Urinary bladder (tissue), 4 donors: Measurements from ENCODE around the gene NUDT22. TPM values are rescaled to one million over a fixed set of nuclear protein-coding genes. Genes with fewer than 3 reads are reported as not detected.

Experiments used
- DNase-seq: peaks from one replicate; pipeline ENCODE4 v3.0.0-alpha.2; 2015; ENCODE audit errors: extremely low spot score
- H3K27ac ChIP-seq: one replicate; pipeline ENCODE4 v1.5.1; 2013; ENCODE audit warnings: low read depth, mild to moderate bottlenecking, moderate library complexity
- H3K36me3 ChIP-seq: one replicate; pipeline ENCODE4 v1.6.1; 2013; ENCODE audit warnings: mild to moderate bottlenecking, moderate library complexity; ENCODE audit not compliant: insufficient read depth
- H3K4me1 ChIP-seq: one replicate; pipeline ENCODE4 v1.6.1; 2013; ENCODE audit warnings: mild to moderate bottlenecking, moderate library complexity; ENCODE audit not compliant: insufficient read depth
- H3K4me3 ChIP-seq: one replicate; pipeline ENCODE4 v1.5.1; 2013; ENCODE audit warnings: low read depth, low read length
- WGBS: extraction: QIAGEN DNeasy Blood & Tissue Kit; methylation state at CpG from one replicate; pipeline ENCODE4 v1.1.7; 2013; 5-methylcytosine and 5-hydroxymethylcytosine counted together
- polyA plus RNA-seq: library from polyadenylated mRNA; stranded (reverse); fragments of 200-250 nt; gene quantifications from one replicate; pipeline ENCODE4 v1.2.3, GENCODE V29; 2013
- total RNA-seq: library from RNA; depleted of rRNA; stranded (reverse); fragments of >200 nt; gene quantifications from one replicate; pipeline ENCODE4 v1.2.3, GENCODE V29; 2014
- donor health status: healthy with polysubstance abuse.
- donor health status: healthy.

The NUDT22 gene, protein sequence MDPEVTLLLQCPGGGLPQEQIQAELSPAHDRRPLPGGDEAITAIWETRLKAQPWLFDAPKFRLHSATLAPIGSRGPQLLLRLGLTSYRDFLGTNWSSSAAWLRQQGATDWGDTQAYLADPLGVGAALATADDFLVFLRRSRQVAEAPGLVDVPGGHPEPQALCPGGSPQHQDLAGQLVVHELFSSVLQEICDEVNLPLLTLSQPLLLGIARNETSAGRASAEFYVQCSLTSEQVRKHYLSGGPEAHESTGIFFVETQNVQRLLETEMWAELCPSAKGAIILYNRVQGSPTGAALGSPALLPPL
- 15.4 TPM for total RNA-seq
- 61.0 TPM for polyA plus RNA-seq

DNA sequence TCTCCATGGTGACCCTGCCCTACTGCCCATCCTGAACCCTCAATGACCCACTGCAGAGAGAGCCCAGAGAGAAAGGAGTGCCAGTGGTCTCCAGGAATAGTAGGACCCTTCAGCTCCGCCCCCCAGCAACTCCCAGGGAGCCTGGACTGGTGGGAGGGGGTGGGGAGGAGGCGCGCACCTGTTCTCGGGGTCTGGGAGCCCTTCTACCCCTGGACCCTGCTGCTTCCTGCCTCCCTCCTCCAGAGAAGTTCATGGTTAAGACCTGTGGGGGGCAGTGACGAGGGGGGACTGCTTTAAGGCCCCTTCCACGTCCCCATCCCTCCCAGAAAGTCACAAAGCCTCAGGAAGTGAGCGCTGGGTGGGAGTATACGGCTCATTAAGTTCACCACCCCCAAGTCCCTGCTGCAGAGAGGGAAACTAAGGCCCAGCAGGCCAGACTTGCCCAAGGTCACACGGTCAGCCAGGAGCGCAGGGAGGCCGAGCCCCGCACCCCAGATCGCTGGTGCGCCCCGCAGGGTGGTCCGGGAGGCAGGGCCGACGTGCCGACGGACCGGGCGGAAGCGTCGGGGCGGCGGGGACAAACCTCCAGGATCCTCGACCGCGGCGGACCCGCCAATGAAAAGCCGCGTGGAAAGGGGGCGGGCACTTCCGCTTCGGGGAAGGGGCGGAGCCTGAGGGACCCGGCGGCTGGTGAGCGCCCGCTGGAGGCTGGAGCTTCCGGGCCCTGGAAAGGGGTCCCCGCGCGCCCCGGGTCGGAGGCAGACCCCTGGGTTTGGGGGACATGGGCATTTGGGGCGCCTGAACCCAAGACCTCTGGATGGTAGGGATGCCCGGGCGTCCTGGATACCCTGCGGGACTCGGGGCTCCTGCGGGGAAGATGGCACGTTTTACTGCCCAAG is at the start of gene NUDT22, which contains the start of gene TRPT1:
Gene NUDT22 (plus strand): TSS at position 667 of the 899 bp plus-strand sequence. CDS start 379 bp downstream, outside the sequence.
Gene TRPT1 (minus strand): TSS at position 579 of the 899 bp plus-strand sequence. CDS start 326 bp downstream, at position 253.
- peak; percentile 72 for DNase-seq
- peak within 1 kb of the TSS; percentile 62 for H3K4me3 ChIP-seq
- H3K36me3 ChIP-seq, result no peaks in the 10 kb centered on the region
- WGBS, result under 1% methylated on average over 54 of the region's 54 CpGs
- peak within 1 kb of the TSS; percentile 73 for H3K27ac ChIP-seq
- no peaks in the 10 kb centered on the region for H3K4me1 ChIP-seq

DNA sequence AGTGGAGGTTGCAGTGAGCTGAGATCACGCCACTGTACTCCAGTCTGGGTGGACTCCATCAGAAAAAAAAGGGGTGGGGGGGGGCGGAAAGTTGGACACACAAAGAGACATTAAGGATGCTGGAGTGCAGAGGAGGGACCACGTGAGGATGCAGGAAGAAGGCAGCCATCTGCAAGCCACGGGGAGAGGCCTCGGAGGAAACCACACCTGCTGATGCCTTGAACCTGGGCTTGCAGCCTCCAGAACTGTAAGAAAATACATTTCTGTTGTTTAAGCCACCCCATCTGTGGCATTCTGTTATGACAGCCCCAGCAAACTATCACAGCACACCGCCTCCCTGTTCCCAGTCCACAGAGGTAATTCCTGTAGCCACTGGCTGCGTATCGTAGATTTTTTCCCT is 49.3 kb upstream of the NUDT22 start:
- Histone ChIP-seq H3K36me3 (no peaks in the 10 kb centered on the region), H3K4me1 (no peaks in the 10 kb centered on the region), H3K27ac (no peak overlapping the region), H3K4me3 (no peak overlapping the region)
- no peak for DNase-seq
- WGBS, result 85% methylated on average over 8 of the region's 8 CpGs

DNA sequence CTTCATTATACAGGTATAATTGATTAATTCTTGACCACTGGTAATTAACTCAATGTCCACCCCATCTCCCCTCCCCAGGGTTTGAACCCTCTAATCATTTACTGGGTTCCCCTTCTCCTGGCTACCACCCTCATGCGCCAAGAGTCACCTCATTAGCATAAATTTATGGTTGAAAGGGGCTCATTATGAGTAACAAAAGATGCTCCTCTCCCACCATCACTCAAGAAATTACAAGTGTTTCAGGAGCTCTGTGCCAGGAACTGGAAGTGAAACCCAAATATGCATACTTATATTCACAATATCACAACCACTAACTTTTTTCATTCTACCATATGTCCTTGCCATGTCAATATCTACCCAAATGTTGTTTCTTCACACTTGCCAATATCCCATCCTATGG is 47.9 kb upstream of the NUDT22 start:
- Histone ChIP-seq H3K4me3 (no peak overlapping the region), H3K4me1 (no peaks in the 10 kb centered on the region), H3K27ac (no peak overlapping the region), H3K36me3 (no peaks in the 10 kb centered on the region)
- WGBS, result 98% methylated on average over 1 of the region's 1 CpG
- no peak for DNase-seq

DNA sequence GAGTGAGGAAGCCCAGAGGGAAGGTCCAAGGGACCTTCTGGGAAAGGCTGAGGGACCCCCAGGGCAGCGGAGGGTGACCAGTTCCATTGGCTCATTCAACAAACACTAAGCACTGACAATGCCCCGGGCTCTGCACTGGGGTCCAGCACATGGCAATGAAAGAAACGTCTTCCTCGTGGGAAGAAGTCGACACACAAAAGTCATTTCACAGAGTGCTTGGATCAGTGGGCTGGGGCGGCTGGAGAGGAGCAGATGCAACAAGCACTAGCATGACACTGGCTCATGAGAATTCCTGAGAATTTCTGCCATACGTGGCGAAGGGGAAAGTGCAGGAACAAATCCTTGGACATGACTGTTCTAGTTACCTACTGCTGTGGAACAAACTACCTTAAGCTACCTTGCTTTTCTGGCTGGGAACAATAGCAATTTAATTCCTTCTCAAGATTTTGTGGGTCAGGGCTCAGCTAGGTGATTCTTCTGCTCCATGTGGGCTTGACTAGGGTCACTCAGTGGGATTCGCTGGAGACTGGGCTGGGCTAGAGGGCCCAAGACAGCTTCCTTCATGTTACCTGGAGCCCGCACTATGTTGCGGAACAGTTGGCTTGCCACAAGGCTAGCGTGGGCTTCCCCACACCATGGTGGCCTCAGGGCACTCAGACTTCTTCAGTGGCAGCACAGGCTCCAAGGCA is 47.0 kb upstream of the NUDT22 start:
- no peak overlapping the region for H3K27ac ChIP-seq
- no peak overlapping the region for H3K4me3 ChIP-seq
- H3K4me1 ChIP-seq, result no peaks in the 10 kb centered on the region
- 96% methylated on average over 12 of the region's 12 CpGs for WGBS
- DNase-seq, result no peak
- no peaks in the 10 kb centered on the region for H3K36me3 ChIP-seq

DNA sequence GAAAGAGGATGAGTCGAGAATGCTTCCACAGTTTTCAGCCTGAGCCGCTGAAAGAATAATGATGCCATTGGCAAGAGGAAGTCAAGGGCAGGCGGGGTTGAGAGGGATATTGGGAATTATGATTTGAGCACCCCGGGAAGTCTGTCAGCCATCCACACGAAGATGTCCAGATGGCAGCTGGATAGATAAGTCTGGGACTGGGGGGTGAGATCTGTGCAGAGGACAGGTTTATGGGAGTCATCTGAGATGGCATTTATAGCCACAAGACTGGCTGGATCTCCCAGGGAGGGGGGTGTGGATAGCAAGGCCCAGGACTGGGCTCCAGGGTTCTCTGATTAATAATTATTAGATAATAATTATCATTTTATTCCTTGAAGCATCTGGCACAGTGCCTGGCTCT is 45.2 kb upstream of the NUDT22 start:
- Histone ChIP-seq H3K4me3 (no peak overlapping the region), H3K36me3 (no peaks in the 10 kb centered on the region), H3K27ac (peak overlapping the region; percentile 59), H3K4me1 (no peaks in the 10 kb centered on the region)
- DNase-seq, result no peak
- 28% methylated on average over 5 of the region's 5 CpGs for WGBS

DNA sequence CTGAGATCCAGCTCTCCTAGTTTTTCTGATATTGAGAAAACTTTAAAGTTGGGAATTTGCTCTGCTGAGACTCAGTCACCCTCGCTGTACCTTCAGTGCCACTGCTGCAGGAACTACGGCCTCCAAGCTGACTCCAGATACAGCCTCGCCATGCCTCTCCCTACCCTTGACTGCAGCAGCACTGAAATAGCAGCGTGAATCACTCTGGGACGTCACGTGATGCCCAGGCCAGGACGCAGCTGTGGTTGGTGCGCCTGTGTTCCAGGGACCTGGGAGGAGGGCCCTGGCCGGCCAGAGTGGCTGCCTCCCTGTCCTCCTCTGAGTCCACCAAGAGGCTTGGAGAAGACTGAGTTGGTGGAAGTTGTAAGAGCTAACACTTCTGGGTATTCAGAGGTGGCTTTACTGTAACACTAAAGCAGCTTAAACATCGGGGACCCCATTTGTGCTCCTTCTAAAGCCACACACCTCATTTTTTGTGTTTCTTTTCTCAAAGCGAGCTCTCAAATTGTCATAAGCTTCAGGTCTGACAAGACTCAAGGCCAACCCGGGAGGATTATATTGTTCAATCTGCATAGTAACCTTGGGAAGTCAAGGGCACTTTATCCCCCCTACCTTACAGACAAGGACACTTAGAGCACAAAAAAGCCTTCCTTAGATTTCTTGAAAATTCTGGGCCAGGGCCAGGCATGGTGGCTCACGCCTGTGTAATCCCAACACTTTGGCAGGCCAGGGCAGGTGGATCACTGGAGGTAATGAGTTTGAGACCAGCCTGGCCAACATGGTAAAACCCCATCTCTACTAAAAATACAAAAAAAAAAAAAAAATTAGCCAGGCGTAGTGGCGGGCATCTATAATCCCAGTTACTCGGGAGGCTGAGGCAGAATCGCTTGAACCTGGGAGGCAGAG is 44.3 kb upstream of the NUDT22 start:
- no peaks in the 10 kb centered on the region for H3K4me1 ChIP-seq
- DNase-seq, result peak; percentile 70
- no peaks in the 10 kb centered on the region for H3K36me3 ChIP-seq
- H3K4me3 ChIP-seq, result no peak overlapping the region
- peak overlapping the region; percentile 25 for H3K27ac ChIP-seq
- 37% methylated on average over 17 of the region's 17 CpGs for WGBS

DNA sequence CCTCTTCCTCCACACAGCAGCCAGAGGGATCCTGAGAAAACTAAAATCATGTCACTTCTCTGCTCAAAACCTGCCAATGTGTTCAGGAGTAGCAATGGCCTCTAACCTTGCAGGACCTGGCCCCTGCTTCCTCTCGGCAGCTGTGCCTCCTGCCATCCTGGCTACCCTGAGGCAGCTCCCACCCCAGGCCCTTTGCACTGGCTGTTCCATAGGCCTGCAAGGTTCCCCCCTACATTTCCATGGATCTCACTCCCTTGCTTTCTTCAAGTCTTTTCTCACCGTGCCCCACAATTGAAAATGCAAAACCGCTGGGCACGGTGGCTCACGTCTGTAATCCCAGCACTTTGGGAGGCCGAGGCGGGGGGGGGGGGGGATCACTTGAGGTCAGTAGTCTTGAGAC is 42.2 kb upstream of the NUDT22 start:
- Histone ChIP-seq H3K36me3 (no peaks in the 10 kb centered on the region), H3K4me1 (no peaks in the 10 kb centered on the region), H3K27ac (no peak overlapping the region), H3K4me3 (no peak overlapping the region)
- 84% methylated on average over 7 of the region's 7 CpGs for WGBS
- no peak for DNase-seq

DNA sequence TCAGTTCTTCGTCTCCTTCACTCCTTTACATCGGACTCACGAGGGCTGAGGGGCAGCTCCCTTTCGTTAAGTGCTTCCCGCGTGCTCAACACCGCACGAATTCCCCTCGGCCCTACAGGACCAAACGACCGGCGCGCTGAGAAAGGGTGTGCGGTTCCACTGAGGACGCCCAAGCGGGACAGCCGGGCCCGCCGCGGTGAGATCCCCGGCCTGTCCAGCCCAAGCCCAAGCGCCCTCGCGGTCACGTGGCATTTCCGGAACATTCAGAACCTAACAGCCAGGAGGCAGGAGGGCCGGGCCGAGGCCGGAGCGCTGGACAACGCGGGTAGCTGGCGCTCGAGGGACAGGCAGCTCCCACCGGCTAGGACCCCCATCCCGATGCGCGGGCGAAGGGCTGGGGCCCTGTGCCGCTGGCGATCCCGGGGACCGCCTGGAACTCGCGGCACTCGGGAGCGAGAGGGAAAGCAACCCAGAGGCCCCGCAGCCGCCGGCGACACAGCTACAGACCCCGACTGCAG is 40.8 kb upstream of the NUDT22 start:
- DNase-seq, result peak; percentile 62
- Histone ChIP-seq H3K27ac (peak overlapping the region; percentile 85), H3K4me1 (no peaks in the 10 kb centered on the region), H3K4me3 (peak overlapping the region; percentile 48), H3K36me3 (no peaks in the 10 kb centered on the region)
- under 1% methylated on average over 52 of the region's 52 CpGs for WGBS

DNA sequence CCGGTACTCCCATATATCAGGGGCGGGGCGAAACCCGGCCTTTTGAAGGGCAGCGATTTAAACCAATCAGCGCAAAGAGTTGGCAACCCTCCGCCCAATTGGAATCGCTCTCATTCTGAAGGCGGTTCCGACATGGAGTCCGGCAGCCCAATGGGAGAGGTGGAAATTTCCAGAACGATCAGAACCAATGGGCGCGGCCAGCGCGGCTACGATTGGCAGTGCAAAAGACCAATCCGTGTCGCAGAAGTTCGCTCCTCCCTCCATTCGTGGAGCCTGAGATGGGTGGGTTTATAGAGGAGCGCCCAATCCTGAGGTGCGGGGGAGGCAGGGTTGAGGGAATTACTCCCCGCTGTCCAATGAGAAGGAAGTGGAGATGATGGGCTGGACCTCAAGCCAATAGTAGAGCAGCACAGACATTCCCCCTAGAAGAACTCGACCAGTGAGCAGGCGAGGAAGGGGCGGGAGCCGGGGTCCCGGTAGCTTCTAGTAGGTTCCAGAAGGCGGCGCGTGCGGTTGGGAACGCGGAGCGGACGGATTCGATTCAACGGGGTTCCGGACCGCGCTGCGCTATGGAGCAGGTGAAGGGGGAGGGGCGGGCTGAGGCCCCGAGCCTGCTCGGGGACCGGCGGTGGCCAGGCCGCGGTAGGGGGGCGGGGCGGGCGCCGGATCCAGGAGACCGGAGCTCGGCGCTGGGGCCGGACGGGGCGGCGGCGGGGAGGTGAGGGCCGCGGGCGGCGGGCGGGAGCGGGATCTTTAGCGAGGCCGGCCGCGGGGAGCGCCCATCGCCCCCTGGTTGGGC is 40.2 kb upstream of the NUDT22 start, which contains the start of gene STIP1:
Gene STIP1 (plus strand): TSS at position 479 of the 799 bp plus-strand sequence. CDS start 91 bp downstream, at position 570.
- Histone ChIP-seq H3K4me1 (no peaks in the 10 kb centered on the region), H3K36me3 (no peaks in the 10 kb centered on the region), H3K4me3 (peak within 1 kb of the TSS; percentile 48), H3K27ac (peak within 1 kb of the TSS; percentile 85)
- DNase-seq, result peak; percentile 100
- under 1% methylated on average over 74 of the region's 74 CpGs for WGBS

DNA sequence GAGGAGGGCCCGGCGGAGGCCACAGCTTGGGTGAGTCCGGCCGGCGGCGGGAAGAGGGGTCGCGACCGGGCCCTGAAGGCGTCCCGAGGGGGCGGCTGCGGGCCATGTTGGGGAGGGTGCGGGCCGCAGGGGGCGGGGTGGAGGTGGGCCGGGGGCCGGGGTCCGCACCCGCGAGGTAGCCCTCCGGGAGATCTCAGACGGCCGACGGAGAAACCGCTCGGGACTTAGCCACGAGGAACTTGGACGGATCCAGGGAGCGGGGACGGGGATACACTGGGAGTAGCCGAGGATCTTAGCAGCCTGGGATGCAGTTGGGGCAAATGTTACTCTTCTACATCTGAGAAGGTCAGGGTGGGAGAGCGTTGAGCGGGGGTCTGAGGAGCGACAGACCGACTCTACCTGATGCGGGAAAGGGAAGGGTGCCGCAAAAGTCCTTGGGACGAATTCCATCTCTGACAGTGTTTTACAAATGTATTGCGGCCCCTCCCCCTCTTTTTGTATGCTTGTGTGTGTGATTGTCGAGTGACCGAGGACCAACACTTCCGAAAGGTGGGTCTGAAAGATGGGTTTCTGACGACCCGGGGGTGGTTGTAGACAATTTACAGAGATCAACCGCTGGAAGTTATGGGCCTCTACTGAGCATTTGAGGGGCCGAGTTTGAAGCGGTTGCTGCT is 39.4 kb upstream of the NUDT22 start:
- WGBS, result 2% methylated on average over 48 of the region's 48 CpGs
- DNase-seq, result no peak
- Histone ChIP-seq H3K4me1 (no peaks in the 10 kb centered on the region), H3K27ac (no peak overlapping the region), H3K36me3 (no peaks in the 10 kb centered on the region), H3K4me3 (no peak overlapping the region)

DNA sequence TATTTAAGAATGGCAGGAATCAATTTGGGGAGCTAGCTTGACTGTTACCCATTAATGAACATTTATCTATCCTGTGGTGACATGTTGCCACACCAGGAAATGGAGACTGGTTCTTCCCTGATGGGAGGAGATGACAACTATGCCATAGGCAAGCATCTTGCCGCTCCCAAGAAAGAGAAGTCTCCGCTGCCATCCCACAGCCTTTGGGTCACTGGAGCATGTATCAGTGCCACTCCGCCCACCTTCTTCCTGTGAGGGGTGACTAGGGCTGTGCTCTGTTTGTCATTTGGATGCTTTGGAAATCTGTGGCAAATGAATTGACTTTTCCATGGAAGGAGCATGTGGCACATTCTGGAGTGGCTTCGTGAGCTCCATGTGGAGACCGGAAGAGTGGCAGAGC is 33.6 kb upstream of the NUDT22 start:
- DNase-seq, result no peak
- Histone ChIP-seq H3K36me3 (peaks cover 4% of the 10 kb centered on the region), H3K4me1 (no peaks in the 10 kb centered on the region), H3K4me3 (no peak overlapping the region), H3K27ac (no peak overlapping the region)
- WGBS, result 93% methylated on average over 5 of the region's 5 CpGs
